GM12891 (cell line): ENCODE measurements around the gene AFF3.

Experiments
- DNase-seq: peaks from one replicate; pipeline ENCODE4 v3.0.0; 2011; ENCODE audit warnings: low spot score; ENCODE audit not compliant: insufficient read length
- FAIRE-seq: peaks from 2 replicates; lab custom pipeline; 2011; peaks lifted over from hg19 to GRCh38; lab: Jason Lieb, UNC
- PAX5 ChIP-seq: IDR thresholded peaks from 2 replicates; pipeline ENCODE4 v1.6.1; 2011; ENCODE audit warnings: low read length, moderate library complexity, mild to moderate bottlenecking; ENCODE audit not compliant: insufficient read depth, severe bottlenecking
- POLR2A ChIP-seq: IDR thresholded peaks from 2 replicates; pipeline ENCODE4 v1.6.1; 2011; ENCODE audit warnings: low read depth, low read length, control low read depth
- POLR2AphosphoS5 ChIP-seq: IDR thresholded peaks from 2 replicates; pipeline ENCODE4 v1.6.1; 2011; ENCODE audit warnings: low read depth, low read length, control low read depth
- POU2F2 ChIP-seq: IDR thresholded peaks from 2 replicates; pipeline ENCODE4 v1.6.1; 2011; ENCODE audit warnings: low read depth, mild to moderate bottlenecking, control low read depth, low read length, moderate library complexity
- SPI1 ChIP-seq: IDR thresholded peaks from 2 replicates; pipeline ENCODE4 v1.6.1; 2011; ENCODE audit warnings: low read depth, low read length, control low read depth
- TAF1 ChIP-seq: IDR thresholded peaks from 2 replicates; pipeline ENCODE4 v1.6.1; 2011; ENCODE audit warnings: low read depth, low read length, control low read depth

The AFF3 gene

DNA sequence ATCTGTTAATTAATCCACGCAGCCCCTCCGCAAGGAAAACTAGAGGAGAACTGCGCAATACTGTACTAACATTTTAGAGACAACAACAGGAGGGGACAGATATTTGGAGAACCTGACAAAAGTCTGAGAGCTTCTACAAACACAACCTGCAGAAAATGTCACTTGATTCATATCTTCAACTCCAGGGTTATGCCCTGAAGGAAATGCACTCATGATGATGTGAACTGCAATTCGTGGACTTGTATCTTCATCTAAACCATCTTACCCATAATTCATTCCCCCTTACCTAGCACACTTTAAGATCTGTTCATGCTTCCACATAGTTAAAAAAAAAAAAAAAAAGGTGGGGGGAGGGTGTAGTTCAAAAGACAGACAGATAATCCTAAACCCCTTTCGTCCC, 75.5 kb downstream of the AFF3 start:
- FAIRE-seq (no peak), DNase-seq (no peak)
- TF ChIP-seq PAX5, result no peak
- TF ChIP-seq POLR2A, result no peak
- no peak for TF ChIP-seq TAF1
- TF ChIP-seq POU2F2, result no peak
- TF ChIP-seq SPI1, result no peak
- no peak for TF ChIP-seq POLR2AphosphoS5

GRCh38 chr2:100066246-100066645, 76.1 kb downstream of the AFF3 start:
- DNase-seq, result no peak
- FAIRE-seq, result no peak
- TF ChIP-seq PAX5 (no peak), POLR2A (no peak), SPI1 (no peak), TAF1 (no peak), POU2F2 (no peak), POLR2AphosphoS5 (no peak)

DNA sequence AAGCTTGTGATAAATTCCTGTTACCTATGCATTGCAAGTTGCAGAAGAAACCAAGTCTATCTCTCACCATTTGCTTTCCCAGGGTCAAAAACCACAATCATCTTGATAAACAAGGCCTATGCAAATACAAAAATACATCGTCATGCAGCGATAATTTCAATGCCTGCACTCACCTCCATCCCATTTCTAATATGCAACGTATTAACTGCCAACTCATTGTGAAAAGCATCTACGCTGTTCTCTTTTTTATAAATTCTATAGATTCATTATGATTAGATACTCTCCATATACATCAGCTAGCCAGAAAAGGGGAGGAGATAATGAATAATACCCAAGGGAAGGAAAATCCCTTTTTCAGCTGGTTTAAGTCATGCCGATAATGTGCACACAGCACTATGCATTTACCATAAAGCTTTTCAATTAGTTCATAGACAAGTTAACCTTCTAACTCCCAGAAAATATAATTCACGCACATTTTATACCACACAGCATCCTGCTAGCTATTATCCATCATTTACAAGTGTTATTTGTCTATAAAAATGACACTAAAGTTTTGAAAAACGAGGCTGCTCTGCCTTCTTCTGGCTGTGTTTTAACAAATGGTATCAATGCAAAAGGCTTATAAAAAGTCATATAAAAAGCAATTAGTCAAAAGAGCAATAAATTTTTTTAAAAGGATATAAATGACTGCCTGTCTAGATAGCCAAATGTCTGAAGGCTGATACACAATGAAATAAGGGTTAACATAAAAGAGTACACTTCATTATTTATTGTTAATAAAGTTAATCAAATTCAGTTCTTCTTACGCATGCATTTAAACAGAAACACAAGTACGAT, 77.6 kb downstream of the AFF3 start:
- no peak for DNase-seq
- no peak for TF ChIP-seq POLR2AphosphoS5
- TF ChIP-seq POLR2A, result no peak
- no peak for TF ChIP-seq PAX5
- TF ChIP-seq SPI1, result peak; percentile 33; the same call in 1 of the 2 replicates
- TF ChIP-seq POU2F2, result peak; percentile 19; the same call in 1 of the 2 replicates
- FAIRE-seq, result peak; percentile 59

GRCh38 chr2:100064165-100064564, 78.2 kb downstream of the AFF3 start:
- TF ChIP-seq POU2F2 (no peak), POLR2A (no peak), POLR2AphosphoS5 (no peak), TAF1 (no peak), PAX5 (no peak), SPI1 (no peak)
- DNase-seq (no peak), FAIRE-seq (no peak)

DNA sequence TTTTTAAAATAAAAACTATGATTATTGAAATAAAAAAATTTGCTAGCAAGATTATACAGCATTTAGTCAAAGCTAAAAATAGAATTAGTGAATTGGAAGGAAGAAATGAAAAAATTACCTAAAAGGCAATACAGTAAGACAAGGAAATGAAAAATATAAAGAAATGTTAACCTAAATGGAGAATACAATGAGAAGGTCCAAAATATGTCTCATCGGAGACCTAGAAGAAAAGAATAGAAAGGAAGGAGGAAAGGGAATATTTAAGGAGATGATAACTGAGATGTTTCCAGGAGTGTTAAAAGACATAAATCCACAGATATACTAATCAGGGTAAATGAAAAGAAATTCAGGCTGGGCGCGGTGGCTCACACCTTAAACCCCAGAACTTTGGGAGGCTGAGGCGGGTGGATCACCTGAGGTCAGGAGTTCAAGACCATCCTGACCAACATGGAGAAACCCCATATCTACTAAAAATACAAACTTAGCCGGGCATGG, 78.9 kb downstream of the AFF3 start:
- no peak for TF ChIP-seq PAX5
- TF ChIP-seq POLR2A, result no peak
- TF ChIP-seq SPI1, result no peak
- no peak for TF ChIP-seq POLR2AphosphoS5
- no peak for TF ChIP-seq POU2F2
- TF ChIP-seq TAF1, result no peak
- no peak for FAIRE-seq
- DNase-seq, result no peak

GRCh38 chr2:100062336-100062735, 80.1 kb downstream of the AFF3 start:
- TF ChIP-seq POLR2A (no peak), PAX5 (no peak), POLR2AphosphoS5 (no peak), SPI1 (no peak), TAF1 (no peak), POU2F2 (no peak)
- DNase-seq (no peak), FAIRE-seq (no peak)

DNA sequence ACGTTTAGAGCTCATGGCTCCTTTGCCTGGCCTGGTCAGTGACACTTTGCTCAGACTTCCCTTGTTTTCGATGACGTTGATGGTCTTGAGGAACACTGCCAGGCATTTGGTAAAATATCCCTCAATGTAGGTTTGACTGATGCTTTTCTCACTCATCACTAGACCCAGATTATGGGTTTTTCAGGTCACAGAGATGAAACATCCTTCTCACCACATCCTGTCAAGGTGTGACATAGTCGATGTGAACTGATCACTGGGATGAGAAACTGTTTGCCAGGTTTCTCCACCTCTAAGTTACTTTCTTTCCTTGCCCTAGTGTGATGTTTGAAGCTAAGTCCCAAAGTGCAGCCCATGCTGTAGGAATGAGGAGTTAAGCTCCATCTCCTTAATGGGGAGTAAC, 81.5 kb downstream of the AFF3 start:
- TF ChIP-seq PAX5, result no peak
- TF ChIP-seq SPI1, result no peak
- TF ChIP-seq POLR2AphosphoS5, result no peak
- no peak for TF ChIP-seq POU2F2
- no peak for TF ChIP-seq TAF1
- TF ChIP-seq POLR2A, result no peak
- peak; percentile 75 for FAIRE-seq
- no peak for DNase-seq

GRCh38 chr2:100059638-100060037, 82.8 kb downstream of the AFF3 start:
- FAIRE-seq (no peak), DNase-seq (no peak)
- TF ChIP-seq SPI1, result no peak
- TF ChIP-seq POLR2AphosphoS5, result no peak
- no peak for TF ChIP-seq POU2F2
- no peak for TF ChIP-seq PAX5
- no peak for TF ChIP-seq TAF1
- TF ChIP-seq POLR2A, result no peak

DNA sequence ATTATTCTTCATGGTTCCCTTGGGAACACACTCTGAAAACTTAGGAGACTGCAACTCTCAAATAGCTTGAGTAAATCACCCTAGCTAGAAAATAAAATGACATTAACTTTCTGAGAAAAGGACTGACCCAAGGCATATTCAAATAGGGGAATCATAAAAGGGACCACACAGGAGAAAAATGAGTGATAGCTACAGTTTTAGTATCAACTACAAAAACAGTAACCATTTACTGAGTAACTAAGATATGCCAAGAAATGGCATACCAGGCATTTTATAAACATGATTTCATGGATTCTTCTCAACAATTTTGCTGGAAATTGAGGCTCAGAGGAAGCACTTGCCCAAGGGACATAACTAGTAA, 84.5 kb downstream of the AFF3 start:
- DNase-seq, result no peak
- no peak for FAIRE-seq
- TF ChIP-seq SPI1 (no peak), POLR2AphosphoS5 (no peak), TAF1 (no peak), POU2F2 (no peak), POLR2A (no peak), PAX5 (no peak)
